Stimulated activated naive CD8-positive, alpha-beta T cell treated with anti-CD3 and anti-CD28 coated beads, Interleukin-15, Interleukin-2, amounts not matched to agents 100 ng/mL and 50 ng/mL, for 24 hours (primary cell): Measurements from ENCODE around the gene FAM174B.

Source experiments
- H3K27ac Mint-ChIP-seq: one replicate; pipeline ENCODE4 v1.8.0; 2021; ENCODE audit warnings: mild to moderate bottlenecking, mixed read lengths
- H3K27me3 Mint-ChIP-seq: one replicate; pipeline ENCODE4 v1.8.0; 2021; ENCODE audit warnings: mixed read lengths
- H3K36me3 Mint-ChIP-seq: one replicate; pipeline ENCODE4 v1.8.0; 2021; ENCODE audit warnings: low read depth, mixed read lengths
- H3K4me1 Mint-ChIP-seq: one replicate; pipeline ENCODE4 v1.8.0; 2021; ENCODE audit warnings: low read depth, mixed read lengths
- H3K4me3 Mint-ChIP-seq: one replicate; pipeline ENCODE4 v1.8.0; 2021; ENCODE audit warnings: mild to moderate bottlenecking, mixed read lengths
- H3K9me3 Mint-ChIP-seq: one replicate; pipeline ENCODE4 v1.8.0; 2021; ENCODE audit warnings: mixed read lengths

The FAM174B gene

DNA sequence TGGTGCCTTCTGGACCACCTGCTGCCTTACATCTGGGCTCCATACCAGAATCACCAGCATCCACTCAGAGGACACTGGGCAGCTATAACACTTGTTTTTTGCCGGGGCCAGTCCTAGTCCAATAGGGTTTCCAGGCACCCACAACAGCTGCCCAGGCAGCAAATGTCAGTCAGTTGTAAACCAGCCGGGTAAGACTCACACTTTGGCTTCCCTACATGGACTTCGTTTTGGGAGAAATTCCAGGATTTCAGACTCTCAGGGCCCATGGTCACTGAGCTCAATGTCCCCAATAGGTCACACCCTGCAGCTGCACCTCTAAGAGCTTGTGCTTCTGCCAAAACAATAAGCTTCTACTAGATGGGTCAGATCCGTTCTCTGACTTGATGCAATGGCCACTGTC, 83.8 kb downstream of the FAM174B start:
- Mint-ChIP-seq H3K9me3 (no peaks in the 10 kb centered on the region), H3K4me1 (no peaks in the 10 kb centered on the region), H3K27me3 (peaks cover 10% of the 10 kb centered on the region), H3K4me3 (no peak overlapping the region), H3K36me3 (no peaks in the 10 kb centered on the region), H3K27ac (no peak overlapping the region)

DNA sequence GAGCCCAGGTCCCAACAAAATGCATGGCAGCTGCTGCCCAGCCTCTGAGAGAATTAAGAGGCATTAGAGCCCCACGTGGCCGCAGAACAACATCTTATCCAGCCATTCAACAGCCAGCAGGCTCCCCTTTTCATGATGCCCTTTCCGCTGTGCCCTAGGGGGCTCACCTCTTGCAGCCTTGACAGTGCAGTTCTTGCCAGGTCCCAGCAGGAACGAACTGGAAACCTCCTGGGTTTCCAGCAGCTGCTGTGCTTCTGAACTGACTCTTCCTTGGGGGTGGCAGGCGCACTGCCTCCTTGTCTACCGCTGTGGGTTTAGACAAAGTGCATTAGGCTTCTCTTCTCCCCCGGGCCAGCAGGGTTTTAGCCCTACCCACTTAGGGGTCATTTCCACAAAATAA, 85.2 kb downstream of the FAM174B start:
- H3K27me3 Mint-ChIP-seq = peaks cover 6% of the 10 kb centered on the region
- no peak overlapping the region for H3K4me3 Mint-ChIP-seq
- H3K9me3 Mint-ChIP-seq = no peaks in the 10 kb centered on the region

DNA sequence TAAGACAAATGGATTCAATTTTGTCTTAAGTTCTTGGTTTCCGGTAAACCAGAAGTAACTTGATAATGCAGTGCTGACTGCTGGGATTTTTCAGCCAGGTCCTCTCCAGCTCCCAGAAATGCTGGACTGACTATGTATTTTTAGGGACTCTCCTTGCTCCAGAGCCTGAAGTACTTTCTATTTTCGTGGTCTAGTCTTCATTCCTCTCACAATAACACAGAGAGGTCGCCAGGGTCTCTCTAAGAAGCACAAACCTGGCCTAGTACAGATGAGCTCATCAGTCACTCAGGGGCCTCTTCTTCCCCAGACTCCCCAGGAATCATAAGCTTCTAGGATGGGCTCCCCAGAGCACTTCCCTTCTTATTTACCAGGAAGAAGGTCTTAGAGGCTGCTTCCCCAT, 85.8 kb downstream of the FAM174B start:
- H3K4me1 Mint-ChIP-seq = no peaks in the 10 kb centered on the region
- no peak overlapping the region for H3K4me3 Mint-ChIP-seq
- no peaks in the 10 kb centered on the region for H3K27me3 Mint-ChIP-seq
- no peaks in the 10 kb centered on the region for H3K9me3 Mint-ChIP-seq
- H3K36me3 Mint-ChIP-seq = no peaks in the 10 kb centered on the region
- H3K27ac Mint-ChIP-seq = no peak overlapping the region

More for the DNA sequence above, 85.2 kb downstream of the FAM174B start:
- Mint-ChIP-seq H3K4me1 (no peaks in the 10 kb centered on the region), H3K36me3 (no peaks in the 10 kb centered on the region), H3K27ac (no peak overlapping the region)
